ENCODE data around the gene BMPER. TPM values are rescaled to one million over a fixed set of nuclear protein-coding genes. Genes with fewer than 3 reads are reported as not detected.

The BMPER gene
- total and polyA plus RNA-seq, 8 donors: 0.14 to 1.6 (median 0.46) TPM

- Histone ChIP-seq H3K4me1 (no peaks in the 10 kb centered on the region), H3K9me3 (no peaks in the 10 kb centered on the region), H3K36me3 (no peaks in the 10 kb centered on the region), H3K27me3 (no peaks in the 10 kb centered on the region), H3K4me3 (no peak overlapping the region), H3K27ac (no peak overlapping the region)
- TF ChIP-seq CTCF (IDR thresholded peaks at IDR 0.05): no peak
- no peak for DNase-seq
- intact Hi-C loops (cut with DNase I): no loop called here
- no peak for ATAC-seq
- 75 to 77% methylated on average over 8 of the region's 8 CpGs for WGBS, 2 donors
- no peak for FAIRE-seq
These were observed 285.8 kb downstream of the BMPER start for GRCh38 chr7:34191162-34191561.

DNA sequence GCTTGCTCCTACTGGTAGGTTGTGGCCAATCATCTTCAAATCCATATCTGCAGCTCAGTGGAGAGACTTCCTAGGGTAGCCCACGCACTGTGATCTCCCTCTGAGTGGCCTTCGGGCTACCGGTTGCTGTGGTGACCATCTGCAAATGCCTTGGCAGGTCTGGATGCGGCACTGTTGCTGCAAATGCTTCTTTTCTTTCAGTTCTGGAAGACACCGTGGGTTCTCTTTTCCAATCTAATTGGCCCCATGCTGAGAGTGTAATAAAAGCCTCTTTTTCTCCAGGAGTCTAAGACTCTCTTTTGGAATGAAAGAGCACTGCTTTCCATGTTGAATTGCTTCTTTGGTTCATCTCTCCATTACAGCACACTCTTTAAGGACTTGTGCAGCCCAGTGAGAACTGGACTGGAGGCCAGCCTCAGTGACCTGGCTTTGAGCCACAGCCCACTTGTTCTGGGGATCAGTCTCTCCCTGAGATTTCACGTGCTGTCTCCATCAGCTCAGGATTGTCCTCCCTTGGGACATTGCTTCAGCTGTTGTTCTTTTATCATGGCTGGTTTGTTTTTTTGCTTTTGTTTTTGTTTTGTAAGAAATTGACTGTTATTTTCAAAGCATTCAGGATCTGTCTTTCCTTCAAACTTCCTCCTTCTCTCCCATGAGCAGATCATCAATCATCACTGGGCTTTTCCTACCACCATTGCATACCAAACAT lies 286.6 kb downstream of the BMPER start:
- WGBS, 2 donors: 75 to 83% methylated on average over 6 of the region's 6 CpGs
- TF ChIP-seq CTCF (IDR thresholded peaks at IDR 0.05): no peak
- FAIRE-seq (no peak), DNase-seq (no peak), ATAC-seq (no peak)
- intact Hi-C loops (cut with DNase I): no loop called here
- H3K36me3 ChIP-seq: no peaks in the 10 kb centered on the region
- H3K9me3 ChIP-seq: no peaks in the 10 kb centered on the region
- no peak overlapping the region for H3K27ac ChIP-seq
- no peaks in the 10 kb centered on the region for H3K27me3 ChIP-seq
- no peaks in the 10 kb centered on the region for H3K4me1 ChIP-seq
- no peak overlapping the region for H3K4me3 ChIP-seq

- intact Hi-C loops (cut with DNase I): no loop called here
These were observed 287.6 kb downstream of the BMPER start for GRCh38 chr7:34192906-34193305.

DNA sequence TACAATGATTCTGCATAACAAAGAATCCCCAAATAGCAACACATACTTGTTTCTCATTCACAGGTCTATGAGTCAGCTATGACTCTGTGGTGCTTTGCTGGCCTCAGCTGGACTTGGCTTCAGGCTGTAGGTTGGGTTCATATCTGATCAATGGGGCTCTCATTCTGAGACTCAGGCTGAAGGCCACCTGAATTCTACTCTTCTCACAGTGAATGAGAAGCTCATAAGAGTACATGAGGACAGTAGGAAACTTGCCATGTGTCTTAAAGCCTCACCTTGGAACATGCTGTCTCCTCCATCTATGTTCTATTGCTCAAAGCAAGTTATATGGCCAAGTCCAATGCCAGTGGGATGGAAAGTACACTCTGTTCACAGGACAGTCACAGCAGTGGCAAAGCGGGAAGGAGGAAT lies 292.9 kb downstream of the BMPER start:
- H3K4me1 ChIP-seq: no peaks in the 10 kb centered on the region
- no peak overlapping the region for H3K27ac ChIP-seq
- no peaks in the 10 kb centered on the region for H3K9me3 ChIP-seq
- no peaks in the 10 kb centered on the region for H3K36me3 ChIP-seq
- no peak overlapping the region for H3K4me3 ChIP-seq
- DNase-seq (no peak), FAIRE-seq (no peak), ATAC-seq (no peak)
- no peaks in the 10 kb centered on the region for H3K27me3 ChIP-seq
- TF ChIP-seq CTCF (IDR thresholded peaks at IDR 0.05): no peak
- intact Hi-C loops (cut with DNase I): no loop called here
- WGBS, 2 donors: 86 to 96% methylated on average over 1 of the region's 1 CpG

More at GRCh38 chr7:34192906-34193305, 287.6 kb downstream of the BMPER start:
- H3K27me3 ChIP-seq: no peaks in the 10 kb centered on the region
- ATAC-seq (no peak), FAIRE-seq (no peak), DNase-seq (no peak)
- 80 to 82% methylated on average over 1 of the region's 1 CpG for WGBS, 2 donors
- no peak overlapping the region for H3K27ac ChIP-seq
- no peaks in the 10 kb centered on the region for H3K36me3 ChIP-seq
- no peak overlapping the region for H3K4me3 ChIP-seq
- H3K4me1 ChIP-seq: no peaks in the 10 kb centered on the region
- H3K9me3 ChIP-seq: no peaks in the 10 kb centered on the region
- no peak for TF ChIP-seq CTCF (IDR thresholded peaks at IDR 0.05)
